GM21515 (cell line): ENCODE measurements around the gene ALDH3A2.
"Not testable (repeated sequence)": the region's sequence is repeated elsewhere in the genome, so short reads cannot be mapped to it uniquely, and the experiment has no call there.

Experiments
- ATAC-seq: cut with Tn5 transposase; IDR thresholded peaks from one replicate; pipeline ENCODE4 v1.9.1; 2021; ENCODE audit not compliant: unreplicated experiment

The ALDH3A2 gene

GRCh38 chr17:19677736-19678379, 29.3 kb downstream of the ALDH3A2 start:
- no peak for ATAC-seq

GRCh38 chr17:19678581-19679453, 30.3 kb downstream of the ALDH3A2 start:
- no peak for ATAC-seq

- no peak for ATAC-seq
Observed at GRCh38 chr17:19683117-19683516, 34.6 kb downstream of the ALDH3A2 start.

GRCh38 chr17:19684909-19685580, 36.5 kb downstream of the ALDH3A2 start:
- ATAC-seq = not testable (repeated sequence)

GRCh38 chr17:19686400-19687090, 38.0 kb downstream of the ALDH3A2 start:
- no peak for ATAC-seq

GRCh38 chr17:19702217-19702641, 53.7 kb downstream of the ALDH3A2 start:
- no peak for ATAC-seq

- ATAC-seq = no peak
Observed at GRCh38 chr17:19703106-19703827, 54.7 kb downstream of the ALDH3A2 start.

- no peak for ATAC-seq
Observed at GRCh38 chr17:19703828-19704613, 55.5 kb downstream of the ALDH3A2 start.

- no peak for ATAC-seq
Observed at GRCh38 chr17:19705201-19705600, 56.6 kb downstream of the ALDH3A2 start.

- ATAC-seq = no peak
Observed at GRCh38 chr17:19705771-19706770, 57.5 kb downstream of the ALDH3A2 start.

- ATAC-seq = no peak
Observed at GRCh38 chr17:19706791-19707727, 58.5 kb downstream of the ALDH3A2 start.

- no peak for ATAC-seq
Observed at GRCh38 chr17:19707728-19708221, 59.2 kb downstream of the ALDH3A2 start.

- no peak for ATAC-seq
Observed at GRCh38 chr17:19708431-19709175, 60.1 kb downstream of the ALDH3A2 start.

GRCh38 chr17:19709841-19710240, 61.3 kb downstream of the ALDH3A2 start:
- ATAC-seq = no peak

GRCh38 chr17:19712436-19713004, 64.0 kb downstream of the ALDH3A2 start:
- no peak for ATAC-seq

- no peak for ATAC-seq
Observed at GRCh38 chr17:19713462-19713861, 64.9 kb downstream of the ALDH3A2 start.
